Natural killer cell (primary cell): ENCODE results near the gene RAP2B. TPM values are rescaled to one million over a fixed set of nuclear protein-coding genes. Genes with fewer than 3 reads are reported as not detected.
A peak's percentile ranks its signal among the peaks of the same experiment; 100 is the strongest.

Experiments
- ATAC-seq, 3 donors: fragments of 150-1000 bp in 2 of 3; fragments of 200-7000 bp in 1 of 3; cut with Tn5 transposase; 1 replicate in 1 of 3; 2 replicates in 2 of 3; pipeline ENCODE4 v1.10.0; 2021; ENCODE audit warnings: mild to moderate bottlenecking in 2 of 3, moderate library complexity in 2 of 3
- DNase-seq, 2 donors: peaks; one replicate each; pipeline versions ENCODE4 v3.0.0 to v3.0.0-alpha.2; 2013 to 2021; ENCODE audit warnings: mixed read lengths in 1 of 2
- H3K27ac ChIP-seq: one replicate; pipeline ENCODE4 v1.5.1; 2013; ENCODE audit warnings: mild to moderate bottlenecking, low read length
- H3K27me3 ChIP-seq: one replicate; pipeline ENCODE4 v1.6.1; 2013; ENCODE audit warnings: low read length; ENCODE audit not compliant: control insufficient read depth, insufficient read depth
- H3K36me3 ChIP-seq: one replicate; pipeline ENCODE4 v1.6.1; 2013; ENCODE audit warnings: low read length; ENCODE audit not compliant: control insufficient read depth, insufficient read depth
- H3K4me1 ChIP-seq: one replicate; pipeline ENCODE4 v1.6.1; 2013; ENCODE audit warnings: low read length; ENCODE audit not compliant: control insufficient read depth, insufficient read depth
- H3K4me3 ChIP-seq: one replicate; pipeline ENCODE4 v1.5.1; 2013; ENCODE audit warnings: low read length
- H3K9me3 ChIP-seq: one replicate; pipeline ENCODE4 v1.6.1; 2013; ENCODE audit warnings: low read length; ENCODE audit not compliant: control insufficient read depth, insufficient read depth
- H3K27ac Mint-ChIP-seq, 2 donors: one replicate each; pipeline ENCODE4 v1.8.0; 2022; ENCODE audit warnings: mild to moderate bottlenecking in 2 of 2, mixed read lengths in 2 of 2, moderate library complexity in 1 of 2
- H3K27me3 Mint-ChIP-seq, 2 donors: one replicate each; pipeline ENCODE4 v1.8.0; 2022; ENCODE audit warnings: low read depth in 2 of 2, mixed read lengths in 2 of 2
- H3K36me3 Mint-ChIP-seq: one replicate; pipeline ENCODE4 v1.8.0; 2022; ENCODE audit warnings: mixed read lengths
- H3K4me1 Mint-ChIP-seq, 2 donors: one replicate each; pipeline ENCODE4 v1.8.0; 2022; ENCODE audit warnings: mixed read lengths in 2 of 2
- H3K4me3 Mint-ChIP-seq: one replicate; pipeline ENCODE4 v1.8.0; 2022; ENCODE audit warnings: mild to moderate bottlenecking, moderate library complexity, mixed read lengths
- H3K9me3 Mint-ChIP-seq, 2 donors: one replicate each; pipeline ENCODE4 v1.8.0; 2022; ENCODE audit warnings: mixed read lengths in 2 of 2
- WGBS: methylation state at CpG from one replicate; pipeline ENCODE4 v1.1.7; 2013; ENCODE audit warnings: missing lambda C conversion rate; ENCODE audit not compliant: insufficient coverage; 5-methylcytosine and 5-hydroxymethylcytosine counted together
- intact Hi-C: fragments of 100-400 bp; cut with micrococcal nuclease; formaldehyde crosslinking; loops from one replicate; pipeline ENCODE4 v1.14.2; 2022
- total RNA-seq, 4 donors: library from RNA; stranded (reverse); fragments of 120-200 nt in 1 of 4; gene quantifications; one replicate each; pipeline versions ENCODE4 v1.2.3 to v1.2.4, GENCODE V29; 2013 to 2022
- TF ChIP-seq, protein P1 (sequence below): fragments of 200-600 bp; IDR thresholded peaks from one replicate; pipeline ENCODE4 v1.8.0; 2022; ENCODE audit warnings: antibody characterized with exemption

The RAP2B gene
- total RNA-seq, 3 donors from 2014 or later (not counting 1 experiment from before 2014, with no cell fraction given) = 34.8 to 41.7 (median 38.1) TPM

DNA sequence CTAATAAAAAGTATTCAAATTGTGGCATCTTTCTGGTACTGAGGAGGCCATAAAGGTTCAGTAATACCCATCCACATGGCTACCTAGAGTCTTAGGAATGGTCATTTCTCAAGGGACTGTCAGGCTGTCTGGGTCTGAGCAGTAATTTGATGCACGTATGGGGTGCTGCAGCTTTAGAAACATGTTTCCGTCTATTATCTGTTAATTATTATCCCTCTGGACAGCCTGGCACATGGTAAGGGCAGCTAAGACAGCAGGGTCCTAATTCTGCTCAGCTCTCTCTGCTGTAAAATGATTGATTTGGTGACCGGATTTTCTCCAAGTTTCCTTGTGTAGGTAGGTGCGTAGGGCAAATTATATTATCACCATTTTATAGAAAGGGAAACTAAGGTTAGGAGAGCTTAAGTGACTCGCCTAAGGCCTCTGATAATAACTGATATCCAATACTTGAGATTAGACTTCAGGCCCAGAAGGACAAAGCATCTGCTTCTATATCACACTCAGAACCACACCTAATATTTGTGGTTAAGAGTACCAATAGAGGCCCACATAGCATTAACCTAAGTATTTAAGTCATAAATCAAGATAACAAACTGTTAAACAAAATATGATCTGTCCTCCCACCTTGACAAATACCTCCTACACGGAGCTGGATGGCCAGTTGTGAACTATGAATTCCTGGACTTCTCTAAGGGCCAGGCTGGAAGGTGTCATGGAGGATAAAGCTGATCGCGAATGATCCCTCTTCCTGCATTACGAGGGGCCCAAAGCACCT lies 2.9 kb upstream of the RAP2B start:
- intact Hi-C loops = no loop called here
- 100% methylated on average over 6 of the region's 9 CpGs for WGBS

DNA sequence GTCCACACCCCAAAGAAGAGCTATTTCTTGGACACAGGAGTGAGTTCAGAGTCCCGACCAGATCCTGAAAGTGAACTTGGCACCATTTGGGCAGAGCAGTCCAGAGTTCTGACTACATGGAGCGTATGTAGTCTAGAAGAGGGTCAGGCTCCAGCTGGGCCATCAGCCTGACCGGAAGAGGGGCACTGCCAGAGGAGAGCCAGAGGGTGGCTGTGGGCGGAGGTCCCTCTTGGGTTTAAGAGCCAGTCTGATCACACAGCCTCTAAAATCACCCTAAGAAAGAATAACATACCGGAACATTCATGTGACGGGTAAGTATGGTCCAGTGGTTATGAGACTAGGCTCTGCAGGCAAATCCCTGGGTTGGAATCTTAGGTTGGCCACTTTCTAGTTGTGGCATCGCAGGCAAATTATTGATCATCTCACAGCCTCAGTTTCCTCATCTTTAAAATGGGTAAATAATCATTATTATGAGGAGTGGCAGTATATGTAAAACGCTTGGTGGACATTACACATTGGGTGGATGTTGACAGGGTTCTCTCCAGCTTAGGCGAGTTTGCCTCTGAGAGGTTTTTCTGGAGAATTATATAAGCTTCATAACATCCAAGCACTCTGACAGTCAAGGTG lies 2.1 kb upstream of the RAP2B start:
- WGBS = 97% methylated on average over 6 of the region's 9 CpGs
- Mint-ChIP-seq H3K4me3 (peak overlapping the region; percentile 98), H3K27me3 (no peaks in the 10 kb centered on the region), H3K27ac (peak overlapping the region; percentile 90 to 92), H3K36me3 (no peaks in the 10 kb centered on the region), H3K4me1 (peaks cover 37 to 41% of the 10 kb centered on the region in 2 donors), H3K9me3 (no peaks in the 10 kb centered on the region)
- Histone ChIP-seq H3K36me3 (no peaks in the 10 kb centered on the region), H3K4me3 (peak overlapping the region; percentile 91), H3K4me1 (peaks cover 8% of the 10 kb centered on the region), H3K9me3 (no peaks in the 10 kb centered on the region), H3K27ac (peak overlapping the region; percentile 87), H3K27me3 (no peaks in the 10 kb centered on the region)
- TF ChIP-seq, protein P1, sequence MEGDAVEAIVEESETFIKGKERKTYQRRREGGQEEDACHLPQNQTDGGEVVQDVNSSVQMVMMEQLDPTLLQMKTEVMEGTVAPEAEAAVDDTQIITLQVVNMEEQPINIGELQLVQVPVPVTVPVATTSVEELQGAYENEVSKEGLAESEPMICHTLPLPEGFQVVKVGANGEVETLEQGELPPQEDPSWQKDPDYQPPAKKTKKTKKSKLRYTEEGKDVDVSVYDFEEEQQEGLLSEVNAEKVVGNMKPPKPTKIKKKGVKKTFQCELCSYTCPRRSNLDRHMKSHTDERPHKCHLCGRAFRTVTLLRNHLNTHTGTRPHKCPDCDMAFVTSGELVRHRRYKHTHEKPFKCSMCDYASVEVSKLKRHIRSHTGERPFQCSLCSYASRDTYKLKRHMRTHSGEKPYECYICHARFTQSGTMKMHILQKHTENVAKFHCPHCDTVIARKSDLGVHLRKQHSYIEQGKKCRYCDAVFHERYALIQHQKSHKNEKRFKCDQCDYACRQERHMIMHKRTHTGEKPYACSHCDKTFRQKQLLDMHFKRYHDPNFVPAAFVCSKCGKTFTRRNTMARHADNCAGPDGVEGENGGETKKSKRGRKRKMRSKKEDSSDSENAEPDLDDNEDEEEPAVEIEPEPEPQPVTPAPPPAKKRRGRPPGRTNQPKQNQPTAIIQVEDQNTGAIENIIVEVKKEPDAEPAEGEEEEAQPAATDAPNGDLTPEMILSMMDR = no peak
- no peak for ATAC-seq
- intact Hi-C loops = loop anchor here (5.0 to 10.0 kb wide), 3 partner anchors 118 to 1162 kb away; partner anchors contain the start of gene DHX36
- DNase-seq = no peak

More for the DNA sequence above, 2.9 kb upstream of the RAP2B start:
- DNase-seq (no peak), ATAC-seq (no peak)
- no peaks in the 10 kb centered on the region for H3K36me3 Mint-ChIP-seq
- TF ChIP-seq, protein P1 = no peak
- no peaks in the 10 kb centered on the region for H3K9me3 Mint-ChIP-seq
- no peaks in the 10 kb centered on the region for H3K27me3 ChIP-seq
- no peak overlapping the region for H3K4me3 ChIP-seq
- no peak overlapping the region for H3K27ac ChIP-seq
- H3K36me3 ChIP-seq = no peaks in the 10 kb centered on the region
- H3K27ac Mint-ChIP-seq = peak overlapping the region; percentile 90 to 92
- H3K4me1 Mint-ChIP-seq = peaks cover 30 to 33% of the 10 kb centered on the region in 2 donors
- no peaks in the 10 kb centered on the region for H3K9me3 ChIP-seq
- peak overlapping the region; percentile 98 for H3K4me3 Mint-ChIP-seq
- H3K4me1 ChIP-seq = peaks cover 8% of the 10 kb centered on the region
- no peaks in the 10 kb centered on the region for H3K27me3 Mint-ChIP-seq

DNA sequence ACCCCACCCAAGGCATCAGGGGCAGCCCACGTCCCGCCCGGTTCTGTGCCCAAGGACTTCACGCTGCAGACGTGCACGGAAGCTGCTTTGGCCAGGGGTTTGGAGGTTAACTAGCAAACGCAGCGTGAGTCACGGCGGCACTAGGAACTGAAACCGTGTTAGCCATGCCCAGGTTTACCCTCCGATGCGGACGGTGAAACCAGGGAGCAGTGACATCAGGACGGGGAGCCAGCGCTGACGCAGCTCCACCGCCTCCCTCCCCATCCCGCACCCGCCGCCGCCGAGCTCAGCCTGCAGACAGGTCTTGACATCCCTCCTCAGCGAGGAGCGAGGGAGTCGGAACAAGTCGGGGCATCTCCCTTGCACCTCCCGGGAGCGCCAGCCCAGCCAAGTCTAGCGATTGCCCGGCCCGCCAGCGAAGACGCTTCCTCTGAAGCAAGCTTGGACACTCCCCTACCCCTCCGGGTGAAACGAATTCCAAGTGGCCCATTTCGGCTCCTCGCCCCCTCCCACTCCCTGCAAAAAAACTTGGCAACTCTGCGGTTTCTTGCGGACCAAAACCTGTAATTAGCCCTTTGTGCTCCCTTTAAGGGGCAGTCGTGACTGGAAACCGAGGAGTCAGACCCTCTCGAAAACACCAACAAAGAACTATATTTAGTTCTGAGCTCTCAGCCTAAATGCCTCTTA lies 1.4 kb upstream of the RAP2B start:
- Histone ChIP-seq H3K9me3 (no peaks in the 10 kb centered on the region), H3K4me3 (peak overlapping the region; percentile 91), H3K36me3 (no peaks in the 10 kb centered on the region), H3K27ac (peak overlapping the region; percentile 87), H3K4me1 (peaks cover 8% of the 10 kb centered on the region), H3K27me3 (no peaks in the 10 kb centered on the region)
- intact Hi-C loops = loop anchor here (1.0 to 10.0 kb wide), 4 partner anchors 62 to 1162 kb away; partner anchors contain the start of gene DHX36
- Mint-ChIP-seq H3K27ac (peak overlapping the region; percentile 90 to 92), H3K4me1 (peaks cover 44 to 48% of the 10 kb centered on the region in 2 donors), H3K27me3 (no peaks in the 10 kb centered on the region), H3K4me3 (peak overlapping the region; percentile 98), H3K9me3 (no peaks in the 10 kb centered on the region), H3K36me3 (no peaks in the 10 kb centered on the region)
- DNase-seq = peak; percentile 69 to 86
- ATAC-seq = peak; percentile 16 to 31 (median 30)
- WGBS = under 1% methylated on average over 43 of the region's 43 CpGs
- TF ChIP-seq, protein P1 = no peak
